ENCODE results near the gene ANKRD9.

The ANKRD9 gene

DNA sequence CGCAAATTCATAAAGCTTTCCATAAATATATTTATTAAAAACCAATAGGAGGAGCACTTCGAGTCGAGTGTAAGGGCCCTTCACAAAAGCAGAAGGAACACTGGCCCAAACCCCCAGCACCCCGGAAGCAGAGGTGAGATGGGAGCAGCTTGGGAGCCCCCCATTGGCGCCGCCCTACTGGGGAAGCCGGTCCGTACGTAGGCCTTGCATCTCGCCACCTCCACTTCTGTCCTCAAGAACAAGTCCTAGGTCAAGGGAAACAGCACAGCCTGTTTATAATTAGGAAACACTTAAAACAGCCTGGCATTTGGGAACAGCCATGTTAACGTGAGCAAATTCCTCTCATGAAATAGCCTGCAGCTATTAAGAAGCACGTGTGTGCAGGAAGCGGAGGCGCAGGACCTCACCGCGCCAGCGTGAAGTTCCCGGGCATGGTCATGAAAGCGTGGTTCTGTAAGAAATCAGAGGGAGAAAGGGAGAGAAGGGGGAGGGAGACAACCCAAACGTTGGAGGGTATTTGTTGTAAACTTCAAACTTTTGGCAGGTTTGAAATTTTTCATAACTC, 7.7 kb downstream of the ANKRD9 start:
- no peak for DNase-seq (ENCODE audit: insufficient read length, low spot score)
- TF ChIP-seq, protein P1, sequence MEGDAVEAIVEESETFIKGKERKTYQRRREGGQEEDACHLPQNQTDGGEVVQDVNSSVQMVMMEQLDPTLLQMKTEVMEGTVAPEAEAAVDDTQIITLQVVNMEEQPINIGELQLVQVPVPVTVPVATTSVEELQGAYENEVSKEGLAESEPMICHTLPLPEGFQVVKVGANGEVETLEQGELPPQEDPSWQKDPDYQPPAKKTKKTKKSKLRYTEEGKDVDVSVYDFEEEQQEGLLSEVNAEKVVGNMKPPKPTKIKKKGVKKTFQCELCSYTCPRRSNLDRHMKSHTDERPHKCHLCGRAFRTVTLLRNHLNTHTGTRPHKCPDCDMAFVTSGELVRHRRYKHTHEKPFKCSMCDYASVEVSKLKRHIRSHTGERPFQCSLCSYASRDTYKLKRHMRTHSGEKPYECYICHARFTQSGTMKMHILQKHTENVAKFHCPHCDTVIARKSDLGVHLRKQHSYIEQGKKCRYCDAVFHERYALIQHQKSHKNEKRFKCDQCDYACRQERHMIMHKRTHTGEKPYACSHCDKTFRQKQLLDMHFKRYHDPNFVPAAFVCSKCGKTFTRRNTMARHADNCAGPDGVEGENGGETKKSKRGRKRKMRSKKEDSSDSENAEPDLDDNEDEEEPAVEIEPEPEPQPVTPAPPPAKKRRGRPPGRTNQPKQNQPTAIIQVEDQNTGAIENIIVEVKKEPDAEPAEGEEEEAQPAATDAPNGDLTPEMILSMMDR (IDR thresholded peaks at IDR 0.05; ENCODE audit: insufficient read depth, missing control alignments), result peak; percentile 9
- no peak for FAIRE-seq

DNA sequence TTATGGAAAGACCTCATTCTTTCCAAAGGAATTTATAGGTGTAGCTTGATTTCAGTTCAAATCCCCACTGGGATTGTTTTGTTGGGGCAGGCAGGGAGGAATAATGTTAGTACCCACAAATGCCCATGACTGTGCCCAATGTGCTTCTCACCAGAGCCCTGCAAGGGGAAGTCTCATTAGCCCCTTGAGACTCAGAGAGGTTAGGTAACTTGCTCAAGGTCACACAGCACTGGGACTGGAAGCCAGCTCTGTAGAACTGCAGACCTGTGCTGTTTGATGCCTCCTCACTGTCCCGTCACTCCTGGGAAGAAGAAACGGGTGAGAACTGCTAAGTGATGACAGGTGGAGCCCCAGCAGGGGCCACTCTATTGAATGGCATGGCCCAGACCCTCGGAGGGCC, 8.9 kb downstream of the ANKRD9 start:
- FAIRE-seq (no peak), DNase-seq (ENCODE audit: insufficient read length, low spot score) (no peak)
- TF ChIP-seq, protein P1 (IDR thresholded peaks at IDR 0.05; ENCODE audit: insufficient read depth, missing control alignments), result no peak

DNA sequence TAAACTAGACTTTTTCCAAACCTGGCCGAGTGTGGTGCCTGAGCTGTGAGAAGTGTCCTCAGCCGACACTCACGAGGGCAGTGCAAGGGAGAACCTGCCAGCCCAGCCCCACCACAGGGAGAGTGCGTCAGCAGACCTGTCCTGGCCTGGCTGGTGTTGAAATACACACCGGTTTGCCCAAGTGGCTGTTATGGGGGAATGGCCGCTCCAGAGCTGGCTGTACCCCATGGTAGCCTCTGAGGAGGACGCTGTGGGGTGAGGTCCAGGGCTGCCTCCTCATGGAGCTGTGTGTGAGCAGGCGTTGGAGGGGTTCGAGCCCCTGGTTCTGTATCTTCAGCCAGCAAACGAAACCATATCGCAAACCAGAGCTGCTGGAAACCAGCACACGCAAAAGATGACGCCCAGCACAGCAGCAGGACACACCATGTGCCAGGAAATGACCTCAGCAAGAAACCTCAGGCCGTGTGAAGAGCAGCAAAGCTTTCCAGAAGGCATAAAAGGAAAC, 9.4 kb downstream of the ANKRD9 start:
- TF ChIP-seq, protein P1 (IDR thresholded peaks at IDR 0.05; ENCODE audit: insufficient read depth, missing control alignments), result no peak
- FAIRE-seq, result no peak
- no peak for DNase-seq (ENCODE audit: insufficient read length, low spot score)

DNA sequence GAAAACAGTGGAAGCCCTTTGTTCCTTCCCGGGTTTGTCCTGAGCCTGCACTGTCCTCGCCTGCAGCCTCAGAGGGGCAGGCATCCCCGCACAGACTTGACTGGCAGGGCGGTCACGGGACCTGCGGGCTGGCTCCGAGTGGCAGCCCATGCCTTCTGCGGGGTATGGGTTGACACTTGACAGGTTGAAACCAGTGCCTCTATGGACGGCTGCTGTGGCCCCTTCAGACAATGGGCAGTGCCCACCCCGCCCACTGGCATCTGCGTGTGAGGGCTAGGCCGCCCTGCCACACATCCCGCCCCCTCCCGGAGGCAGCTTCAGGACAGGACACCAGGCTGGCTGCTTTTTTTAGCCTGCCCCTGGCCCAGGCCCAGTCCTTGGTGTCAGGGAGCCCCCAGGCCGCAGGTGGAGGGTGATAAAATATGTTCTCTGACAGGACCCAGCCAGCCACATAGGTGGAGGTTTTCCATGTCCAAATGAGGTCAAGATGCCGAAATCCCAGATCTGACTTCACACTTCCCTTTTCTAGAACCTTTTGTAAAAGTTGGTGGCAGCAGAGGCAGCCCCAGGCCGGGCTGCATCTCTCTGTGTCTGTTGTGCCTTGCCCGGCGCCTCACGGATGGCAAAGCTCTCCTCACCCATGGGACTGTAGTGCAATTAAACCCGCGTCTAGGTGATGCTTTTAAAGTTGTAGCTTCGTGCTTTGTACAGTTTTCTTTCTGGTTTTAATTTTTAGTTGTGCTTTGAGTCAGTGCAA, 10.0 kb downstream of the ANKRD9 start:
- TF ChIP-seq, protein P1 (IDR thresholded peaks at IDR 0.05; ENCODE audit: insufficient read depth, missing control alignments), result no peak
- DNase-seq (ENCODE audit: insufficient read length, low spot score) (no peak), FAIRE-seq (no peak)

DNA sequence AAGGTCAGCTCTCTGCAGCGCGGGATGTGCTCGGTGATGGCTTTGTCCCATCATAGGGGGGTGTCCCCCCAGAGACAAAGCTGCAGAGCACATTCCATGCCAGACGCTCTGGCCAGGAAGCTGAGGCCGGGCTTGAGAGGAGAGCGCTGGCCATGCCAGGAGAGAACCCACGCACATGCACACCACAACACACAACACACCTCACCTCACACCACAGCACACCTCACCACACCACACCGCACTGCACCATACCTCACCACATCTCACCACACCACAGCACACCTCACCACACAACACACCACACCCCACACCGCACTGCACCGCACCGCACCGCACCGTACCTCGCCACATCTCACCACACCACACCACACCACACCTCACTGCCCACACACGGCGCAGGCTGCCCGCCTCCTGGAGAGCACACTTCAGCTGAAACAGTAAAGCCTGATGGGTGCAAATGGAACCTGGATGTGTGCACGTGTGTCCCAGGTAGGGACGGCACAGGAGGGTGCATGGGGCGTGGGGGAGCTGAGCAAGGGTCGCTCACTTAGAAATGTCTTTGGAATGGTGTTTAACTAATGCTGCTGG, 10.8 kb downstream of the ANKRD9 start:
- DNase-seq (ENCODE audit: insufficient read length, low spot score) (no peak), FAIRE-seq (no peak)
- TF ChIP-seq, protein P1 (IDR thresholded peaks at IDR 0.05; ENCODE audit: insufficient read depth, missing control alignments), result no peak

DNA sequence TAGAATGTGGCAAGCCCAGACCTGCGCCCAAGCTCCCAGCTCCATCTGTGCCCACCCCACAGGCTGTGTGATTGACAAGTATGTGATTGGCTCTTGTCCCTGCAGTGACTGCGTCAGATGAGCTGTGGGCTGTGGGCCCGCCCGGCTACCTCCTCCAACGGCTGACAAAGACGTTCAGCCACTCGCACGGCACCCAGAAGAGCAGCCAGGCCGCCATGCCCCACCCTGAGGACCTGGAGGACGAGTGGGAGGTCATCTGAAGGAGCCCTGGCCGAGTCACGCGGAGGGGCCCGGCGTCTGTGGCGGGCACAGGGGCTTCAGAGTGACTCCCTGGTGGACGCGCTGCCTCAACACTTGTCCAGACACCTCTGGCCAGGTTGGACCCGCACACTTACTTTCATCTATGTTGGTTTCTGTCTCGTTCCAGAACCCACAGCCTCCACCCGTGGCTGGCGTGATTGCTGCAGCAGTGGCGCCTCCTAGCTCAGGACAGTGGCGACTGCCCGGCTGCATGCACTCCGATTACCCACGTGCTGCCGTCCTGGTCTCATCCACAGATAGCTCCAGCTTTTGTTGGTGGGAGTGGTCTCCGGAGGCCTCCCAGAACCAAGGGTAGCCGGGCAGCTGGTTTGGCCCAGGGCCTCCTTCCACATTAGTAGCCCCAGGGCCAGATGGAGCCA, 11.4 kb downstream of the ANKRD9 start:
- TF ChIP-seq, protein P1 (IDR thresholded peaks at IDR 0.05; ENCODE audit: insufficient read depth, missing control alignments), result peak; percentile 3
- FAIRE-seq, result no peak
- no peak for DNase-seq (ENCODE audit: insufficient read length, low spot score)

Data from D721Med (cell line).